IPS-18a (cell line): ENCODE data around the gene HSPA6.
"Not testable (repeated sequence)": the region's sequence is repeated elsewhere in the genome, so short reads cannot be mapped to it uniquely, and the experiment has no call there.

Source experiments
- H3K27ac ChIP-seq: one replicate; pipeline ENCODE4 v1.5.1; 2013; ENCODE audit warnings: low read length
- H3K27me3 ChIP-seq: one replicate; pipeline ENCODE4 v1.6.1; 2013; ENCODE audit warnings: mild to moderate bottlenecking, low read length; ENCODE audit not compliant: control insufficient read depth, insufficient read depth
- H3K36me3 ChIP-seq: one replicate; pipeline ENCODE4 v1.6.1; 2013; ENCODE audit warnings: low read depth, low read length; ENCODE audit not compliant: control insufficient read depth
- H3K4me1 ChIP-seq: one replicate; pipeline ENCODE4 v1.6.1; 2013; ENCODE audit warnings: low read depth, low read length; ENCODE audit not compliant: control insufficient read depth
- H3K4me3 ChIP-seq: one replicate; pipeline ENCODE4 v1.5.1; 2013; ENCODE audit warnings: low read length
- H3K9ac ChIP-seq: one replicate; pipeline ENCODE4 v1.6.1; 2013; ENCODE audit warnings: mild to moderate bottlenecking, low read length, moderate library complexity
- H3K9me3 ChIP-seq: one replicate; pipeline ENCODE4 v1.6.1; 2013; ENCODE audit warnings: low read depth, low read length; ENCODE audit not compliant: control insufficient read depth

HSPA6 gene

GRCh38 chr1:161556990-161557389 is 32.6 kb downstream of the HSPA6 start:
- H3K4me1 ChIP-seq, H3K27ac ChIP-seq, H3K9me3 ChIP-seq, H3K9ac ChIP-seq, H3K4me3 ChIP-seq, H3K36me3 ChIP-seq, H3K27me3 ChIP-seq: not testable (repeated sequence)

GRCh38 chr1:161557506-161558450 is 33.4 kb downstream of the HSPA6 start:
- H3K9me3 ChIP-seq, H3K36me3 ChIP-seq, H3K27ac ChIP-seq, H3K4me3 ChIP-seq, H3K27me3 ChIP-seq, H3K9ac ChIP-seq, H3K4me1 ChIP-seq: not testable (repeated sequence)

DNA sequence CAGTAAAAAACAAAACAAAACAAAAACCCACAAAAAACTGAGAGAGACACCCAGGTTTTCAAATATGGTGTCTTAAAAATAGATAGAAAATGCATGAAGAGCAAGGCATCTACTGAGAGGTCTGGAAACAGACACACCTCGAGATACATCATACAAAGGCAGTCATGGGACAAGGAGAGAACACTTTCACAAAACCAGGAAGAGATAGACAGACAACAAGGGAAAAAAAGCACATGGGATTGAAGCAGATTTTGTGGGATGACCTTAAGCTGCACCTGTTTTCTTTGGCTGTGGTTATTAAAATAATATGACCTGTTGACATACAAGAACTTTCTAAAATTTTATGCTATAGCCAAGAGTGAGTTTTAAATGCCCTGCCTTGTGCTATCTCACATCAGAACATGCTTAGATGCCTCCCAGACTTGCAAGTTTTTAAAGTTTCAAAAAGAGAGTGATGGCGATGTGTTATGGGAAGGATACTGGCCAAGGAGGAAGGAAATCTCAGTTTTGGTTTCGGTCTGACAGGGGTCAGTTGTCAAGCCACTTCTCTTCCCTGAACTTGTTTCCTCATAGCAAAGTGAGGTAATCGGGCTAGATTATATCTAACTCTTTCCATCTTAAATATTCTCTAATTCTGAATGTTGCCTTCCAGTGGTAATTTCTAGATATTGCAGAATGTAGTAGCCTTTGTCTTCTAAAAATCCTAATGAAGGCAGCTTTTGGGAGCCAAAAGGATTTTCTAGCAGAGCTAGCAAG is 36.8 kb downstream of the HSPA6 start:
- not testable (repeated sequence) for H3K27ac ChIP-seq, H3K9me3 ChIP-seq, H3K4me3 ChIP-seq, H3K27me3 ChIP-seq, H3K9ac ChIP-seq, H3K36me3 ChIP-seq, H3K4me1 ChIP-seq

- not testable (repeated sequence) for H3K36me3 ChIP-seq, H3K9me3 ChIP-seq, H3K9ac ChIP-seq, H3K27ac ChIP-seq, H3K27me3 ChIP-seq, H3K4me3 ChIP-seq, H3K4me1 ChIP-seq
These were observed 38.1 kb downstream of the HSPA6 start for GRCh38 chr1:161562441-161562840.

- H3K27ac ChIP-seq, H3K27me3 ChIP-seq, H3K9me3 ChIP-seq, H3K4me1 ChIP-seq, H3K4me3 ChIP-seq, H3K9ac ChIP-seq, H3K36me3 ChIP-seq: not testable (repeated sequence)
These were observed 39.2 kb downstream of the HSPA6 start for GRCh38 chr1:161563522-161563921.

- H3K27ac ChIP-seq, H3K4me3 ChIP-seq, H3K27me3 ChIP-seq, H3K9ac ChIP-seq, H3K9me3 ChIP-seq, H3K36me3 ChIP-seq, H3K4me1 ChIP-seq: not testable (repeated sequence)
These were observed 42.2 kb downstream of the HSPA6 start for GRCh38 chr1:161566602-161566960.

DNA sequence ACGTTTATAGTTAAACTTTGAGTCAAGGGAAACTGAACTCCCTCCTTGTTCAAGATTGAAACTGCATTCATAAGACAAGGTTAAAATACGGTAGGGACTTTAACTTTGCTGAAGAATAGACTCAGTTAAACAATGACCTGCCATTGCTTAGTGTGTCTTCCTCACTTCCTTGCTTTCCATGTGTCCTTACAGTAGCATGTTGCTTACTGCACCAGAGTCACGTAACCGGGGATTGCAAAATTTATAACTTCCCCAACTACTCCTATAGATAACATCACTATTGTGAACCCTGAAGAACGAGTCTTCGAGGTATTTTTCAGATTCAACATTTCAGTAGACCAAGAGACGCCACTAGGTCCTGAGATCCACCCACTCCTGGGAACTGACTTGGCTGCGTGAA is 47.4 kb downstream of the HSPA6 start:
- not testable (repeated sequence) for H3K9ac ChIP-seq, H3K4me3 ChIP-seq, H3K27ac ChIP-seq, H3K36me3 ChIP-seq, H3K27me3 ChIP-seq, H3K4me1 ChIP-seq, H3K9me3 ChIP-seq
